ENCODE measurements around the gene MARK1. TPM values are rescaled to one million over a fixed set of nuclear protein-coding genes. Genes with fewer than 3 reads are reported as not detected.

Gene MARK1
- total RNA-seq, 4 donors from 2014 or later = 3.9 to 11.3 (median 6.6) TPM

DNA sequence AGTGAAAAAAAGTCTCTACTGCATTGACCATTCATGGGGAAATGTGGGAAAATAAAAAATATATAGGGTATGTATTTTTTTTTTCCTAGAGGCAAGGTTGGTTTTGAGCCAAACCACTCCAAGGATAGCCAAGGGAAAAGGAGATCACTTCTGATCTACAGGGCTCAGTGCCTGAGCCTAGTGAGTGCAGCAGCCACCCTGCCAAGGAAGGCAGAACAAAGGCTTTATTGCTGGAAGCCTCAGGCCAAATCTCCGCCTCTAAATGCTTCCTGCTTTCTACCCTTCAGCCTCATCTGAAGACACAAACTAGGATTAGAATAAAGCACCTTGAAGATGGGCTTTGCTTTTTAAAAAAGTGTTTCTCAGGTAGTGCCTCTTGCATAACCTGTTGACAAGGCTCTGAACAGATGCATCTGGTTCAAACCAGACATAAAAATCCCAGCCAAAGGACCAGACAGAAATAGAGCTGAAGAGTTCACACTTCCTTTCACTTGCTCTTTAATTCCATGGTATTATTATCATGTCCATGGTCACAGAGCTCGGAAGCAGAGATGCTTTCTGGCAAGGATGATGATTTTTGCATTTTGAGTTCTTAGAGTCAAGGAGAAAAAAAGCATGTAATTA lies 172.7 kb downstream of the MARK1 start:
- H3K9me3 ChIP-seq = no peaks in the 10 kb centered on the region
- intact Hi-C loops (cut with DNase I) = no loop called here
- H3K27me3 ChIP-seq = peaks cover 0 to 48% (median 0%) of the 10 kb centered on the region in 4 donors
- TF ChIP-seq, protein P1, sequence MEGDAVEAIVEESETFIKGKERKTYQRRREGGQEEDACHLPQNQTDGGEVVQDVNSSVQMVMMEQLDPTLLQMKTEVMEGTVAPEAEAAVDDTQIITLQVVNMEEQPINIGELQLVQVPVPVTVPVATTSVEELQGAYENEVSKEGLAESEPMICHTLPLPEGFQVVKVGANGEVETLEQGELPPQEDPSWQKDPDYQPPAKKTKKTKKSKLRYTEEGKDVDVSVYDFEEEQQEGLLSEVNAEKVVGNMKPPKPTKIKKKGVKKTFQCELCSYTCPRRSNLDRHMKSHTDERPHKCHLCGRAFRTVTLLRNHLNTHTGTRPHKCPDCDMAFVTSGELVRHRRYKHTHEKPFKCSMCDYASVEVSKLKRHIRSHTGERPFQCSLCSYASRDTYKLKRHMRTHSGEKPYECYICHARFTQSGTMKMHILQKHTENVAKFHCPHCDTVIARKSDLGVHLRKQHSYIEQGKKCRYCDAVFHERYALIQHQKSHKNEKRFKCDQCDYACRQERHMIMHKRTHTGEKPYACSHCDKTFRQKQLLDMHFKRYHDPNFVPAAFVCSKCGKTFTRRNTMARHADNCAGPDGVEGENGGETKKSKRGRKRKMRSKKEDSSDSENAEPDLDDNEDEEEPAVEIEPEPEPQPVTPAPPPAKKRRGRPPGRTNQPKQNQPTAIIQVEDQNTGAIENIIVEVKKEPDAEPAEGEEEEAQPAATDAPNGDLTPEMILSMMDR (IDR thresholded peaks at IDR 0.05) = no peak
- no peak for TF ChIP-seq POLR2A (IDR thresholded peaks at IDR 0.05)
- H3K4me1 ChIP-seq = peaks cover 0 to 17% (median 3%) of the 10 kb centered on the region in 3 donors
- no peaks in the 10 kb centered on the region for H3K36me3 ChIP-seq
- no peak overlapping the region for H3K27ac ChIP-seq
- DNase-seq = no peak
- H3K4me3 ChIP-seq = no peak overlapping the region
- 11 to 34% methylated on average over 2 of the region's 2 CpGs for WGBS, 2 donors

DNA sequence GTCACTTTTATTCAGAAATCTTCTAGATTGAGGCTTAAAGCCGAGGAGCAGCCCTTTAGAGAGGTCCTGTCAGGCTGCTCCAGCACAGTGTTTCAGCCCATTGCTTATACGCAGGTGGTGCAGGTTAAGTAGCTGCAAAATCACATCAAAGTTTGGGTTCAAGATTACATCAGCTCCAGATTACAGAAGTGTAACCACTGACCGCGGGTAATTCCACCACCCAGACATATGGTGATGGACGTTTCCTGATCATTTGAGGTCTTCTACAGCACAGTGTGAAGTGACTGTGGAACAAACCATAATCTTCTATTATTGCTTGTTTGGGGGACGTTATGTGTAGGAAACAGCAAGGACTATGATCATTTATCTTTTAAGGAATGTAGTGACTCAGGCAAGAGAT lies 174.0 kb downstream of the MARK1 start:
- Histone ChIP-seq H3K36me3 (no peaks in the 10 kb centered on the region), H3K9me3 (no peaks in the 10 kb centered on the region), H3K4me3 (no peak overlapping the region), H3K27ac (no peak overlapping the region), H3K4me1 (peaks cover 0 to 17% (median 3%) of the 10 kb centered on the region in 3 donors), H3K27me3 (peaks cover 0 to 59% (median 0%) of the 10 kb centered on the region in 4 donors)
- intact Hi-C loops (cut with DNase I) = no loop called here
- no peak for TF ChIP-seq POLR2A (IDR thresholded peaks at IDR 0.05)
- TF ChIP-seq, protein P1 (IDR thresholded peaks at IDR 0.05) = no peak
- DNase-seq = no peak
- 68 to 75% methylated on average over 6 of the region's 6 CpGs for WGBS, 2 donors

DNA sequence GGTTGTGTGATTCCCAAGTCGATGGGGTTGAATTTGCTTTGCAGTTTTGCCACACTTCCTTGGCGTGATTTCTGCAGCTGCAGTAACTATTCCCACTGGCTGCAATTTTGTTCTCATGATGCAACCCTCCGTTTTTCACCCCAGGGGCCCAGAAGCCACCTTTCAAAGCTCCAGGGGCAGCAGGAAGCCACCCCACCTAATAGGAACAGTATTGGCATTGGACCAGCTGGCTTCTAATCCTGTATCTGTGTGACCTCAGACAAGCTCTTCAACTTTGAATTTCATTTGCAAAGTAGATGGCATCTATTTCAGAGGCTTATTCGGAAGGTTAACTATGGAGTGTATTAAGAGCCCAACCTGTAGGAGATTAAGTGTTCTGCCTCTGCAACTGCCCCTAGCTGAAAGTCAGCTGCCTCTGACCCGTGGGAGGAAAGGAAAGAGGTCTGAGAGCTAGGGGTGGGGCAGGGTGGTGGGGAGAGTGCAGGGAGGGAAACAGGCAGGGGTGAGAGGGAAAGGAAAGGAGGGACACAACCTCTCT lies 174.9 kb downstream of the MARK1 start:
- whole genome bisulfite sequencing, 2 donors = 43 to 46% methylated on average over 4 to 5 of the region's 5 CpGs
- no peak overlapping the region for H3K4me3 ChIP-seq
- H3K36me3 ChIP-seq = no peaks in the 10 kb centered on the region
- H3K27me3 ChIP-seq = peaks cover 0 to 67% (median 0%) of the 10 kb centered on the region in 4 donors
- TF ChIP-seq POLR2A (IDR thresholded peaks at IDR 0.05) = no peak
- TF ChIP-seq, protein P1 (IDR thresholded peaks at IDR 0.05) = no peak
- no peaks in the 10 kb centered on the region for H3K9me3 ChIP-seq
- intact Hi-C loops (cut with DNase I) = no loop called here
- no peak for DNase-seq
- no peak overlapping the region for H3K27ac ChIP-seq
- peaks cover 0 to 17% (median 3%) of the 10 kb centered on the region in 3 donors for H3K4me1 ChIP-seq

DNA sequence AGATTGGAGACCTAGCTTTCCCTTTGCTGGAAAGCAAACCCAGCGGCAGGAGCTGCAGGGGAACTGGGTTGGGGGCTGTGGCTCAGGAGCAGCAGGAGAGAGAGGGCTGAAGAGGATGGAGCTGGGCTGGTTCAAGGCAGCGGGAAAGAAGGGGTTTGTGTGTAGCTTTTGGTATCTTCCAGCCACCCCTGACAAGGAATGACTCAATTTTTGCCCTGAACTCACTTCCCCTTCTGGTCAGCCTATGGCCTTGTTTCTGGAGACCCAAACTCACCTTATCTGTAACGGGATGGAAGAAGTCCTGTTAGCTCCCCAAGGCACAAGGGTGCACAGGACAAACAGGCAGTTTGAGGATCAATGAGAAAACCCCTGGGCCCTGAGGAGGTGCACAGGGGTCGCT lies 175.4 kb downstream of the MARK1 start:
- H3K27me3 ChIP-seq = peaks cover 0 to 69% (median 0%) of the 10 kb centered on the region in 4 donors
- no peak overlapping the region for H3K27ac ChIP-seq
- intact Hi-C loops (cut with DNase I) = no loop called here
- no peaks in the 10 kb centered on the region for H3K36me3 ChIP-seq
- H3K4me3 ChIP-seq = no peak overlapping the region
- H3K9me3 ChIP-seq = no peaks in the 10 kb centered on the region
- DNase-seq = no peak
- 78 to 80% methylated on average over 3 to 4 of the region's 4 CpGs for WGBS, 2 donors
- TF ChIP-seq POLR2A (IDR thresholded peaks at IDR 0.05) = no peak
- TF ChIP-seq, protein P1 (IDR thresholded peaks at IDR 0.05) = no peak
- H3K4me1 ChIP-seq = peaks cover 0 to 17% (median 3%) of the 10 kb centered on the region in 3 donors

DNA sequence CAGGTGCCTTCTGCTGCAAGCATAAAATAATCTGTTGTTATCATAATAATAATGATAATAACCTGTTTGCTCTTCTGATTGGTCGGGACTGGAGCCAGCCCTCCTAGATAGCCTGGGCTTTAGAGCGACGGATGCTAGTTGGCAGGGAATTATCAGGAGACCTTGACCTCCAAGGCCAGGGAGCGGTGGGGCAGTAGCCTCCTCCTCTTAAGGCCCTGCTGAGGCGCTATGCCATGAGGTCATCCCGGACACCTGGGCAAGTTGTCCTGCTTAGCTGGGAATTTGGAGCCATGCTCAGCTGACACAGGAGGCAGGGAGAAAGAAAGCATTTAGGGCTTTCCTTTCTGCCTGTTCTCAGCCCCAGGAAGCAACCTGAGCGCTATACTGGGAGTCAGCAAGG lies 177.8 kb downstream of the MARK1 start:
- Histone ChIP-seq H3K27me3 (peaks cover 0 to 60% (median 0%) of the 10 kb centered on the region in 4 donors), H3K4me3 (no peak overlapping the region), H3K9me3 (no peaks in the 10 kb centered on the region), H3K27ac (no peak overlapping the region), H3K4me1 (peaks cover 0 to 9% (median 0%) of the 10 kb centered on the region in 3 donors), H3K36me3 (no peaks in the 10 kb centered on the region)
- TF ChIP-seq POLR2A (IDR thresholded peaks at IDR 0.05) = no peak
- TF ChIP-seq, protein P1 (IDR thresholded peaks at IDR 0.05) = no peak
- DNase-seq = no peak
- 71 to 90% methylated on average over 1 to 2 of the region's 7 CpGs for WGBS, 2 donors
- intact Hi-C loops (cut with DNase I) = no loop called here

All from esophagus squamous epithelium (tissue), 5 donors.